SK-N-SH treated with all-trans-retinoic acid at 6 μM for 48 hours (cell line): ENCODE results near the gene PIEZO1.

Experiments
- ATAC-seq: fragments of 200-7000 bp; cut with Tn5 transposase; 3 replicates; pipeline ENCODE4 v1.9.1; 2020; ENCODE audit warnings: mild to moderate bottlenecking, moderate library complexity
- ARNTL ChIP-seq: fragments of 450-650 bp; formaldehyde crosslinking; IDR thresholded peaks from 2 replicates; pipeline ENCODE4 v1.5.0; 2020; ENCODE audit warnings: low read depth, mild to moderate bottlenecking, moderate library complexity, borderline replicate concordance
- BACH2 ChIP-seq: fragments of 250-450 bp; sonication (Bioruptor Pico); IDR thresholded peaks from 2 replicates; pipeline ENCODE4 v1.9.0; 2021; ENCODE audit warnings: mild to moderate bottlenecking, borderline replicate concordance
- ESRRG ChIP-seq: fragments of 250-450 bp; sonication (Bioruptor Pico); IDR thresholded peaks from 2 replicates; pipeline ENCODE4 v1.6.1; 2021; ENCODE audit warnings: mild to moderate bottlenecking
- GLIS3 ChIP-seq: fragments of 250-450 bp; sonication (Bioruptor Pico); IDR thresholded peaks from 2 replicates; pipeline ENCODE4 v1.5.0; 2020; ENCODE audit warnings: mild to moderate bottlenecking, moderate library complexity
- ISL1 ChIP-seq: fragments of 250-450 bp; sonication (Bioruptor Pico); IDR thresholded peaks from 2 replicates; pipeline ENCODE4 v2.1.2; 2022; ENCODE audit warnings: mild to moderate bottlenecking, moderate library complexity
- OSR1 ChIP-seq: fragments of 250-450 bp; sonication (Bioruptor Pico); IDR thresholded peaks from 2 replicates; pipeline ENCODE4 v1.8.0; 2022; ENCODE audit warnings: moderate library complexity, mild to moderate bottlenecking, inconsistent platforms
- PPARA ChIP-seq: fragments of 250-450 bp; sonication (Bioruptor Pico); IDR thresholded peaks from 2 replicates; pipeline ENCODE4 v1.5.0; 2020; ENCODE audit warnings: mild to moderate bottlenecking, borderline replicate concordance
- RARB ChIP-seq: fragments of 250-450 bp; sonication (Bioruptor Pico); IDR thresholded peaks from 2 replicates; pipeline ENCODE4 v1.8.0; 2021; ENCODE audit warnings: mild to moderate bottlenecking, moderate library complexity
- TCF4 ChIP-seq: fragments of 250-450 bp; sonication (Bioruptor Pico); IDR thresholded peaks from 2 replicates; pipeline ENCODE4 v1.8.0; 2021; ENCODE audit warnings: mild to moderate bottlenecking, moderate library complexity, borderline replicate concordance
- TOX ChIP-seq: fragments of 250-450 bp; sonication (Bioruptor Pico); IDR thresholded peaks from 2 replicates; pipeline ENCODE4 v1.8.0; 2021; ENCODE audit warnings: mild to moderate bottlenecking, moderate library complexity, borderline replicate concordance
- ZC3H10 ChIP-seq: fragments of 250-450 bp; sonication (Bioruptor Pico); IDR thresholded peaks from 2 replicates; pipeline ENCODE4 v1.5.1; 2021; ENCODE audit warnings: mild to moderate bottlenecking, moderate library complexity
- ZFP3 ChIP-seq: fragments of 250-450 bp; sonication (Bioruptor Pico); IDR thresholded peaks from 2 replicates; pipeline ENCODE4 v1.5.0; 2020; ENCODE audit warnings: mild to moderate bottlenecking, moderate library complexity
- ZFP30 ChIP-seq: fragments of 450-650 bp; formaldehyde crosslinking; IDR thresholded peaks from 2 replicates; pipeline ENCODE4 v1.5.0; 2022; ENCODE audit warnings: mild to moderate bottlenecking, moderate library complexity
- ZNF565 ChIP-seq: fragments of 450-650 bp; formaldehyde crosslinking; conservative IDR thresholded peaks from 2 replicates; pipeline ENCODE4 v1.5.0; 2020; ENCODE audit warnings: low read depth, mild to moderate bottlenecking, moderate library complexity
- ZNF8 ChIP-seq: fragments of 450-650 bp; formaldehyde crosslinking; IDR thresholded peaks from 2 replicates; pipeline ENCODE4 v1.5.0; 2020; ENCODE audit warnings: mild to moderate bottlenecking, moderate library complexity
- TF ChIP-seq, protein P1 (sequence below): fragments of 250-450 bp; sonication (Bioruptor Pico); IDR thresholded peaks from 2 replicates; pipeline ENCODE4 v1.8.0; 2021; ENCODE audit warnings: low read depth, mild to moderate bottlenecking, moderate library complexity, borderline replicate concordance
- TF ChIP-seq, protein P2 (sequence below): fragments of 250-450 bp; sonication (Bioruptor Pico); IDR thresholded peaks from 2 replicates; pipeline ENCODE4 v1.5.1; 2020; ENCODE audit warnings: low read depth, mild to moderate bottlenecking, moderate library complexity
- TF ChIP-seq, protein P3 (sequence below): fragments of 250-450 bp; sonication (Bioruptor Pico); IDR thresholded peaks from 2 replicates; pipeline ENCODE4 v1.8.0; 2020; ENCODE audit warnings: mild to moderate bottlenecking, moderate library complexity, borderline replicate concordance
- TF ChIP-seq, protein P4 (sequence below): fragments of 250-450 bp; sonication (Bioruptor Pico); IDR thresholded peaks from 2 replicates; pipeline ENCODE4 v1.5.1; 2021; ENCODE audit warnings: mild to moderate bottlenecking, moderate library complexity

PIEZO1 gene

DNA sequence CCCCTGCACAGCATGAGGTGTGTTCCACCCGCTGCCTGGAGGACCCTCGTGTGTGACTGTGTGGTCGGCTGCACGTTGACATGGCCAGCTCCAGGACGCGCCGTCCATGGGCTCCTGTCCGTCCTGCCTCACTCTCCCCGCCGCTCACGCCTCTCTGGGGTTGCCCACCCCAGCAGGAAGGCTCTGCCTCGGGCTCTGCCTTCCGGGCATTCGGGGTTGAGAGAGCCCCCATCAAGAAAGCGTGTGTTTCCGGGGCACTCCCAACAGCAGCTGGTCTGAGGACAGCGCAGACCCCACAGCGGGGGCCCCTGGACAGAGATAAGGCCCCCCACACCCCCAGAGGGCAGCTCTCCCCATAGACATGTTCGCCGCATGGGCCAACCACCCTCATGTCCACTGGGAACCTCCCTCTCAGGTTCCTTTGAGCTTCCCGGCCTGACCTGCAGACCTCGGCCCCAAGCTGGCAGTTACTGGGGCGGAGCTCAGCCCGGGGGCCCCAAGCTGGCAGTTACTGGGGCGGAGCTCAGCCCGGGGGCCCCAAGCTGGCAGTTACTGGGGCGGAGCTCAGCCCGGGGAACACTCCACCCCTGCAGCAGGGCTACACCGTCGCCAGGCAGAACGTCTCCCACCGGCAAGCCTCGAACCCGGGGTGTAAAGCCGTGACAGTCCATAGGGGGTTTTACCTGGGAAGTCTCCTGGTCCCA is 8.4 kb upstream of the PIEZO1 start:
- ATAC-seq = no peak
- no peak for TF ChIP-seq ISL1
- TF ChIP-seq ZNF8 (CRISPR knock-in tag) = no peak
- TF ChIP-seq, protein P1, sequence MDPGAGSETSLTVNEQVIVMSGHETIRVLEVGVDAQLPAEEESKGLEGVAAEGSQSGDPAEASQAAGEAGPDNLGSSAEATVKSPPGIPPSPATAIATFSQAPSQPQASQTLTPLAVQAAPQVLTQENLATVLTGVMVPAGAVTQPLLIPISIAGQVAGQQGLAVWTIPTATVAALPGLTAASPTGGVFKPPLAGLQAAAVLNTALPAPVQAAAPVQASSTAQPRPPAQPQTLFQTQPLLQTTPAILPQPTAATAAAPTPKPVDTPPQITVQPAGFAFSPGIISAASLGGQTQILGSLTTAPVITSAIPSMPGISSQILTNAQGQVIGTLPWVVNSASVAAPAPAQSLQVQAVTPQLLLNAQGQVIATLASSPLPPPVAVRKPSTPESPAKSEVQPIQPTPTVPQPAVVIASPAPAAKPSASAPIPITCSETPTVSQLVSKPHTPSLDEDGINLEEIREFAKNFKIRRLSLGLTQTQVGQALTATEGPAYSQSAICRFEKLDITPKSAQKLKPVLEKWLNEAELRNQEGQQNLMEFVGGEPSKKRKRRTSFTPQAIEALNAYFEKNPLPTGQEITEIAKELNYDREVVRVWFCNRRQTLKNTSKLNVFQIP (CRISPR knock-in tag) = no peak

DNA sequence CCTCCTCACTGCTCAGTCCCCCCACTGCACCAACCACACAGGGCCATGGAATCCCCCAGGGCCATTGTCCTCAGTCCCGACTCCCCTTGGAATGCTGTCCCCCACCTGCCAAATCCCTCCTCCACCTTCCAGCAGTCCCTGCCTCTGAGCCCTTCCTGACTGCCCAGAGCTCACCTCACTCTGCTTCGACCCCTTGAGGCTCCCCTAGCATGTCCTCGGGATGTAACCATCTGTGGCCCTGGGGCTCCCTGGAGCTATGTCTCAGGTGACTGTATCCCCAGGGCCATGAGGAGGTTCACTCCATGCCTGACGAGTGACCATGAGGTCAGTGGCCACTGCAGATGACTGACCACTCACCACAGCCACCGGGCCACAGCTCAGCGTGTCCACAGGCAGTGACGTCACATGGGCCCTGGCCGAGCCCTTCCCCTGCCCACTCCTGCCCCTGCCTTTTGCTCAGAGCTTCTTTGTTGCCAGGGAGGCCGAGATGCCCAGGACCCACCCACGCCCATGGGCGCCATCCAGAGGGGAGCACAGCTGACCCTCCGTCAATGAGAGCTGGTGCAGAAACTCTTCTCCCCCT is 7.7 kb upstream of the PIEZO1 start:
- TF ChIP-seq BACH2 (no peak), RARB (no peak), ZFP3 (no peak), PPARA (CRISPR knock-in tag) (no peak), TCF4 (no peak), ARNTL (CRISPR knock-in tag) (no peak), ESRRG (no peak), TOX (no peak), GLIS3 (CRISPR knock-in tag) (no peak)
- TF ChIP-seq, protein P2, sequence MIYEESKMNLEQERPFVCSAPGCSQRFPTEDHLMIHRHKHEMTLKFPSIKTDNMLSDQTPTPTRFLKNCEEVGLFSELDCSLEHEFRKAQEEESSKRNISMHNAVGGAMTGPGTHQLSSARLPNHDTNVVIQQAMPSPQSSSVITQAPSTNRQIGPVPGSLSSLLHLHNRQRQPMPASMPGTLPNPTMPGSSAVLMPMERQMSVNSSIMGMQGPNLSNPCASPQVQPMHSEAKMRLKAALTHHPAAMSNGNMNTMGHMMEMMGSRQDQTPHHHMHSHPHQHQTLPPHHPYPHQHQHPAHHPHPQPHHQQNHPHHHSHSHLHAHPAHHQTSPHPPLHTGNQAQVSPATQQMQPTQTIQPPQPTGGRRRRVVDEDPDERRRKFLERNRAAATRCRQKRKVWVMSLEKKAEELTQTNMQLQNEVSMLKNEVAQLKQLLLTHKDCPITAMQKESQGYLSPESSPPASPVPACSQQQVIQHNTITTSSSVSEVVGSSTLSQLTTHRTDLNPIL (CRISPR knock-in tag) = no peak
- no peak; the same call in 2 of the 3 replicates for ATAC-seq

DNA sequence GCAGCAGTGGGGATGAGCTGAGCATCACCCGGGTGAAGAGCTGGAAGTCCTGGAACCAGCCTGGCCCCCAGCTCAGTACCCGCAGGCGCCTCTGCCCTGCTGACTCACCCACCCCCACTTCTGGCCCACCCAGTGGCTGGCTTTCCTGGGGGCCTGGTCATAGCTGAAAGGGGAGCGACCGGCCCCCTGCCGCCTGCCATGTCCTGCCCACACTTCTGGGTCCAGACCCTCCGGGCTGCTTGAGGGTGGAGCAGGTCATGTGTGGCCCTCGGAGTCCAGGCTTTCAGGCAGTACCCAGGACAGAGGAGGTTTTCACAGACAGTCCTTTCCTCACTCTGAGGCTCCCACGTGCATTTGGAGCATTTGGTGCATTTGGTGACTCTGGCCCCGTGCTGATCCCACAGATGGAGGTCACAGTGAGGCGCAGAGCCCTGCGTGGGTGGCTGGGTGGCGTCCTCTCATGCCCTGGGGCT is 7.1 kb upstream of the PIEZO1 start:
- TF ChIP-seq, protein P1 (CRISPR knock-in tag) = no peak
- TF ChIP-seq, protein P3, sequence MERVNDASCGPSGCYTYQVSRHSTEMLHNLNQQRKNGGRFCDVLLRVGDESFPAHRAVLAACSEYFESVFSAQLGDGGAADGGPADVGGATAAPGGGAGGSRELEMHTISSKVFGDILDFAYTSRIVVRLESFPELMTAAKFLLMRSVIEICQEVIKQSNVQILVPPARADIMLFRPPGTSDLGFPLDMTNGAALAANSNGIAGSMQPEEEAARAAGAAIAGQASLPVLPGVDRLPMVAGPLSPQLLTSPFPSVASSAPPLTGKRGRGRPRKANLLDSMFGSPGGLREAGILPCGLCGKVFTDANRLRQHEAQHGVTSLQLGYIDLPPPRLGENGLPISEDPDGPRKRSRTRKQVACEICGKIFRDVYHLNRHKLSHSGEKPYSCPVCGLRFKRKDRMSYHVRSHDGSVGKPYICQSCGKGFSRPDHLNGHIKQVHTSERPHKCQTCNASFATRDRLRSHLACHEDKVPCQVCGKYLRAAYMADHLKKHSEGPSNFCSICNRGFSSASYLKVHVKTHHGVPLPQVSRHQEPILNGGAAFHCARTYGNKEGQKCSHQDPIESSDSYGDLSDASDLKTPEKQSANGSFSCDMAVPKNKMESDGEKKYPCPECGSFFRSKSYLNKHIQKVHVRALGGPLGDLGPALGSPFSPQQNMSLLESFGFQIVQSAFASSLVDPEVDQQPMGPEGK (CRISPR knock-in tag) = no peak
- TF ChIP-seq ZFP3 = no peak
- TF ChIP-seq ARNTL (CRISPR knock-in tag) = no peak
- TF ChIP-seq TCF4 = no peak
- TF ChIP-seq, protein P2 (CRISPR knock-in tag) = no peak
- TF ChIP-seq ESRRG = no peak
- TF ChIP-seq ZNF565 (CRISPR knock-in tag) = no peak
- TF ChIP-seq, protein P4, sequence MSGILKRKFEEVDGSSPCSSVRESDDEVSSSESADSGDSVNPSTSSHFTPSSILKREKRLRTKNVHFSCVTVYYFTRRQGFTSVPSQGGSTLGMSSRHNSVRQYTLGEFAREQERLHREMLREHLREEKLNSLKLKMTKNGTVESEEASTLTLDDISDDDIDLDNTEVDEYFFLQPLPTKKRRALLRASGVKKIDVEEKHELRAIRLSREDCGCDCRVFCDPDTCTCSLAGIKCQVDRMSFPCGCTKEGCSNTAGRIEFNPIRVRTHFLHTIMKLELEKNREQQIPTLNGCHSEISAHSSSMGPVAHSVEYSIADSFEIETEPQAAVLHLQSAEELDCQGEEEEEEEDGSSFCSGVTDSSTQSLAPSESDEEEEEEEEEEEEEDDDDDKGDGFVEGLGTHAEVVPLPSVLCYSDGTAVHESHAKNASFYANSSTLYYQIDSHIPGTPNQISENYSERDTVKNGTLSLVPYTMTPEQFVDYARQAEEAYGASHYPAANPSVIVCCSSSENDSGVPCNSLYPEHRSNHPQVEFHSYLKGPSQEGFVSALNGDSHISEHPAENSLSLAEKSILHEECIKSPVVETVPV (CRISPR knock-in tag) = no peak
- TF ChIP-seq BACH2 = no peak
- TF ChIP-seq ZFP30 (CRISPR knock-in tag) = no peak
- no peak for TF ChIP-seq OSR1 (CRISPR knock-in tag)
- TF ChIP-seq PPARA (CRISPR knock-in tag) = no peak
- no peak for TF ChIP-seq ZNF8 (CRISPR knock-in tag)
- no peak for TF ChIP-seq TOX
- TF ChIP-seq GLIS3 (CRISPR knock-in tag) = no peak
- no peak for TF ChIP-seq ZC3H10 (CRISPR knock-in tag)
- ATAC-seq = peak; percentile 56
